OCI-LY3 (cell line): Measurements from ENCODE around the gene ELL2.

Source experiments
- EZH2phosphoT487 ChIP-seq: fragments of 200-600 bp; shearing (Covaris generic); IDR thresholded peaks from 2 replicates; pipeline ENCODE4 v1.6.1; 2018; ENCODE audit warnings: antibody characterized with exemption, mixed run types, low read depth
- TF ChIP-seq, protein P1 (sequence below): fragments of 200-600, 300-600 bp; sonication (generic); IDR thresholded peaks from 2 replicates; pipeline ENCODE4 v1.5.1; 2014; ENCODE audit warnings: antibody characterized with exemption, low read length, low read depth

- TF ChIP-seq, protein P1, sequence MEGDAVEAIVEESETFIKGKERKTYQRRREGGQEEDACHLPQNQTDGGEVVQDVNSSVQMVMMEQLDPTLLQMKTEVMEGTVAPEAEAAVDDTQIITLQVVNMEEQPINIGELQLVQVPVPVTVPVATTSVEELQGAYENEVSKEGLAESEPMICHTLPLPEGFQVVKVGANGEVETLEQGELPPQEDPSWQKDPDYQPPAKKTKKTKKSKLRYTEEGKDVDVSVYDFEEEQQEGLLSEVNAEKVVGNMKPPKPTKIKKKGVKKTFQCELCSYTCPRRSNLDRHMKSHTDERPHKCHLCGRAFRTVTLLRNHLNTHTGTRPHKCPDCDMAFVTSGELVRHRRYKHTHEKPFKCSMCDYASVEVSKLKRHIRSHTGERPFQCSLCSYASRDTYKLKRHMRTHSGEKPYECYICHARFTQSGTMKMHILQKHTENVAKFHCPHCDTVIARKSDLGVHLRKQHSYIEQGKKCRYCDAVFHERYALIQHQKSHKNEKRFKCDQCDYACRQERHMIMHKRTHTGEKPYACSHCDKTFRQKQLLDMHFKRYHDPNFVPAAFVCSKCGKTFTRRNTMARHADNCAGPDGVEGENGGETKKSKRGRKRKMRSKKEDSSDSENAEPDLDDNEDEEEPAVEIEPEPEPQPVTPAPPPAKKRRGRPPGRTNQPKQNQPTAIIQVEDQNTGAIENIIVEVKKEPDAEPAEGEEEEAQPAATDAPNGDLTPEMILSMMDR: no peak
- TF ChIP-seq EZH2phosphoT487: no peak
Measured at GRCh38 chr5:95840956-95841705, 120.5 kb downstream of the ELL2 start.
